Activated CD4-positive, alpha-beta T cell treated with anti-CD3 and anti-CD28 coated beads, Interleukin-2, amount 50 U/mL, for 24 hours (primary cell): ENCODE data around the gene C18orf63.
"Not testable (repeated sequence)": the region's sequence is repeated elsewhere in the genome, so short reads cannot be mapped to it uniquely, and the experiment has no call there.

Source experiments
- DNase-seq, 2 donors: peaks; one replicate each; pipeline ENCODE4 v3.0.0-alpha.2; 2020; ENCODE audit warnings: low read depth in 1 of 2, low spot score in 1 of 2

The C18orf63 gene

DNA sequence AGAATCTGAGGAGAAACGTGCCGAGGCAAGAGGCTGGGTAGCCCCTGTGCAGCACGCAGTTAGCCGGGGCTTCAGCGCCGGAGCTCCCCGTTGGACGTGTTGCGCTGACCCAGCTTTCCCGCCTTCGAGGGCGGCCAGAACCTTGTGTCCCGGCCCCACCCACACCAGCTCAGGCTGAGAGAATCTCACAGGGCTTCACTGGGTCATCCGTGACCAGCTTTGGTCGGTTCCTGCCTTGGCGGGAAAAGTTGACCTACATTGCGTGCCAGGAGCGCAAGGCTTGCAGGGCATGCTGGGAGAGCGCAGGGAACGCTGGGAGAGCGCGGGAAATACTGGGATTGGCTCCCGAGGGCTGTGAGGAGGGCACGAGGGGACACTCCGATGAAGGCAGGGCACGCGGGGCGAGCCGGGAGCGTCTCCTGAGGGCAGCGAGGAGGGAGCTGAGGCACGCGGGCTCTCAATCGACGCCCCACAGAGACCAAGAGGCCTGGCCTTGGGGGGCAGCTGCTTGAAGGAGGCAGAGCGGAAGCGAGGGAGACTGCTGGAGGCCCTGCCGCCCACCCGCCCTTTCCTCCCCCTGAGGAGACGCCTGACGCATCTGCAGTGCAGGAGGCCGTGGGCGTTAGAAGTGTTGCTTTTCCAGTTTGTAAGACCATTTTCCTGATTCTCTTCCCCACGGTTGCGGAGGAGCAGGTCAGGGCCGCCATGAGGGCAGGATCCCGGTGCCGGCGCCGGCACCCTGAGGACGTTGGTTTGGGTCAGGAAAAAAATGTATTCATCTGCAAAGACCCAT is at the start of gene C18orf63:
Gene C18orf63, plus strand, starts transcription at position 376 of the 793 bp plus-strand sequence. CDS start 2,027 bp downstream, outside the sequence.
- DNase-seq = no peak

DNA sequence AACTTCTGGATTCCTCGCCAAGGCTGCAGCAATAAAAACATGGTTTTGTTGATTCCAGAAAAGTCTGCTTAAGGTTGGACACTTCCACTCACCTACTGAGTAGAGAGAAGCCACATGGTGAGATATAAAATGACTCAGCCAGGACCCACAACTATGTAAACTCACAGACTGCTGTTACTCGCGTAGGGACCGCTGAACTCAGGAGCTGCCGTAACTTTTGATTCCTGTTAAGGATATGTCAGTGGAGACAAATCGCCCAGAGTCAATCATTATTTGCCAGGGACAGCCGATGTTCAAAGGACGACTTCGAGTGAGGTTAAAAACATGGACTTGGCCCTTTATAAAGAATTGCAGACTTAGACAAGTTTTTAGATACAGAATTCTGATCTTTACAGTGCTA is 49.5 kb upstream of the C18orf63 start:
- DNase-seq = no peak

DNA sequence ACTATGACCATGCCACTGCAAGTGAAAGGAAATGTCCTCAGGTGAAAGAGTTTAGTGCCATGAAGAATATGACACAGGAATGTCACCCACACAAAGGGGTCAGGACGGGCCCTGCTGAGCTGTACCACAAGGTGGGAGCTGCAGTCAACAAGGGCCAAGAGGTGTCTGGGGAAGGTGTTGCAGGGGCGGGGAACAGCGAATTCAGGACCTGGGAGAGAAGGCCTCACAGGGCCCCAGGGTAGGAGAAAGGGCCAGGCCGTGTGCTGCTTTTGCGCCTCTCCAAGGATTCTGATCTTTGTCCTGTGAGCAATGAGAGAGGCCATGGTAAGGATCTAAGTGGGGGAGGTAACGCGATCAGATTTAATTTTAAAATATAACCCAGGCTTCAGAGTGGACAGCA is 47.5 kb upstream of the C18orf63 start:
- DNase-seq = no peak

DNA sequence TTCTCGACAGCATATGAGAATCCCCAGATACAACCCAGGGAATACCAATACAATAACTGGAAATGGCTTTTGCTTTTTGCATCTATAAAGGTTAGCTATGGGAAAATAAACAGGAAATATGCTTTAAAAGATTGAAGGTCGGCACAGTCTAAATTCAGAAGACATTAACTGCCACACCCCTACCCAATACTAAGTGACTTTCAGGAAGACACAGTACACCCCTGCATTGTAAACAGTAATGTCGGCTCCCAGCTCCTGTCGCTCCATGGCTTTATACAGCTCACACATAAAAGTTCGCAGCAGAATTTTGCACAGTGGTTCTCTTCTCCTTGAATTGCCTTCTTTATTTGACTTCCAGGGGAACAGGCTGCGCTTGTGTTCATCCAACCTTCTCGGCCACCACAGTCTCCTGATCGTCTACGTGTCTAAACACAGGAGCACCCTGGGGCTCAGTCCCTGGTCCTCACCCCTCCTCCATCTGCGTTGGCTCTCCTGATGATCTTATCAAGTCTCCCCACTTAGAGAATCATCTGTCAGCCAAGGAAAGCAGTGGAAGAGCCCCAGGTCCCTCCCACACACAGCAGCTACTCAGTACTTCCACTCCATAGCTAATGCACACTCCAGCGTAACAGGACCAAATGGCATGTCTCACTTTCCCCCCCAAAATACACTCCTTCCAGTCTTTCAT is 46.6 kb upstream of the C18orf63 start:
- DNase-seq = no peak

DNA sequence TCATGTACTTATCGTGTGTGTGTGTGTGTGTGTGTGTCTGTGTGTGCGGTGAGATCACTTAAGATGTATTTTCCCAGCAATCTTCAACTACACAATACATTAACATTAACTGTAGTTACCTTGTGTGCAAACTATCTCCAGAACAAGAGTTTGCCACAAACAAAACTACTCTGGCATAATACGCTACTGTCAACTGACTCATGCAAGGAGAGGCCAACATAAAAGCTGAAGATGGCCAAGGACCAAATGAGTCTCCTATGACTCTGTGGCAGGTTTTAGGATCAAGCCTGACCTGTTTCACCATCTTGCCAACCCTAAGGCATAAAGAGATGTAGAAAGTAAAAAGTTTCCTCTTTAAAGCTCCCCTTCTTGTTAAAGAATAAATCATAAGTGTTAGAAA is 44.0 kb upstream of the C18orf63 start:
- DNase-seq = no peak

DNA sequence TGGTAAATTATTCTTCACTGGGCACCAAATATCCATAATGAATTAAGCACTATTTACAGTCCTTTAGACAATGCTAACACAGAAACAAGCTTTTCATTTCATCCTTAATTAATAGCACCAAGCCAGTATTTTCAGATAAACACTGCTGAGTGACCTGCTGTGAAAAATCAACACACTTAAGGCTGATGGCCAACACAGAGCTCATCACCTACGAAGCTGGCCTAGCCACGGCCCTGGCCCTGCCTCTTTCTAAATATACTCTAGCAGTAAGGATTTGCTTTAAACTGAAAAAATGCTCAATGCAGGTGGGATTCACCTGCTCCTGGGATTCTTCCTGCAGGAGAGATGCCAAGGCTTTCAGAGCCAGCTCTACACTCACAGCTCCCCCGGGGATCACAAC is 42.2 kb upstream of the C18orf63 start:
- no peak for DNase-seq

DNA sequence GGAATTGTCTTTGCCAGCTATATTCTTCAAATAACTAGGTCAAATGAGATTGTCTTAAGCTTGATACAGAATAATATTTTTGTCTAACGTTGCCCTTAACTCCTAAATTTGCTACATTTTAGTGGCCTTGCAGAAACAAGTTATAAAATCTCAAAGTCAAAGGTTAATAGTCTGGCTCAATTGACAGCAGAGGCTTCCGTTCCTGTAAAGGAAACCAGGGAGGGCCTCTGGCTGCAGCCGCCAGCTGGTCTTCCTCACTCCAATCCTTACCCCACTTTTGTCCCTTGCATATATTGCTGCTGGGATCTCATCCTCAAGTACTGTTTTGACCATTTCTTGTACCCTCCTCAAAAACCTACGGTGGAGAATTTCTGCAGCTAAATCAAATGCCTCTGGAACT is 40.9 kb upstream of the C18orf63 start:
- no peak for DNase-seq

DNA sequence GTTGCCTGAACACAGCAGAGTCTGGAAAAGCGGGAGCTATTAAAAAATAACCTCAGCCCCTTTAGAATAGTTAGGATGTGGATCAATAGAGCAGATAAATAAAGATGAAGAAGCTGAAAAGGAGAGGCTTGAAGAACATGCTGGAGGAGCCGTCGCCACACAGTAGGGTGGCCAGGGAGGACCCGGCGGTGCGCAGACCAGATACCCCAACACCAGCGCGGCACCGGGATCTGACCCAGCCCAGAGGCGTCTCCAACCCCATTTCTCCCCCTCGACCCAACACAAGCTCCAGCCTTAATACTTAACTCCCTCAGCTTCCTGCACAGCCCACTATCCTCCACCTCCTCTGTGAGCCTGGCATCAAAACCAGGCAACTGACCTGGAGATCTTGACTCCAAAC is 39.9 kb upstream of the C18orf63 start:
- DNase-seq = no peak

DNA sequence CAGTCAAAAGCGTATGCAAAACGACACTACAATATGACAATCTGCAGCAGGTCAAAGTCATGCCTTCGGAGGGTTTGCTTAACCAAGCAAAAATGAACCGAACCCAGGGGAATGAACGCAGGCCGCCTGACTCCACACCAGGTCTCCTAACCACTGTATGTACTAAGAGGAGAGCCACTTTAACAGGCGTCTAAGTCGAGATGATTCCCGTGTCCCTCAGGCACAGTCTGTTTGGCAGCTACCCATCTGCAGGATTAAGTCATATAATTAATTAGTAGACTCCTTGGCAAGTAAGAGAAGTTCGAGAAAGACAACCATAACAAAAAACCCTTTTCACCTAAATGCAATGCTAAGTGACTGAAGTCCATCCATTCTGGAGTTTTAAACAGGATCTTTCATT is 39.0 kb upstream of the C18orf63 start:
- DNase-seq = no peak

DNA sequence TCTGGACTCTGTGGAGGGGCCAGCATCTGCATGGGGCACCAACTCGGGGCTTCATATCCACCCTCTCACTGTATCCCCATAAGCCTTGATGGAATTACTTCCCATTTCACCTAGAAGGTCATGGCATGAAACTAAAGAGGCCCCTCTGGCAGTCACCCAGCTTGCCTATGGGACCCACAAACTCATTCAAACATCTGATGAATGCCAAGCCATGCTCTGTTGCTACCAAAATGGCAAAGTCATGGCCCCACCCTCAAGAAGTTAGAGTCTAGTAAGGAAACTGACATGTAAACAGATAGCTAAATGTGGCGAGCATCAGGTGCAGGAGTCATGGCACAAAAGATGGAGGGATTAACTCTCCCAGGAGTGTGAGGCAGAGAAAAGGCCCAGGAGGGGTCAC is 38.3 kb upstream of the C18orf63 start:
- DNase-seq = no peak

DNA sequence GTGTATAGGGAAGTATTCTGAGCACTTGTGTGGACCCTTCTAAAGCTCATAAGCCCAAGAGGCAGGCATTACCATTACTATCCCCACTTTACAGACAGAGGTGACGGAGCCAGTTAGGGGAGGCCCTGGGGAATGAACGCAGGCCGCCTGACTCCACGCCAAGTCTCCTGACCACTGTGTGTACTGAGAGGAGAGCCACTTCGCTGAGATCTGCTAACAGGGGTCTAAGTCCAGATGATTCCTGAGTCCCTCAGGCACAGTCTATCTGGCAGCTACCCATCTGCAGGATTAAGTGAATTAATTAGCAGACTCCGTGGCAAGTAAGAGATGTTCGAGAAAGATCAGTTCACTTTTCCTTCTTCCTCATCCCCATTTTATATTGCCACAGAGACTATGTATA is 37.6 kb upstream of the C18orf63 start:
- no peak for DNase-seq

DNA sequence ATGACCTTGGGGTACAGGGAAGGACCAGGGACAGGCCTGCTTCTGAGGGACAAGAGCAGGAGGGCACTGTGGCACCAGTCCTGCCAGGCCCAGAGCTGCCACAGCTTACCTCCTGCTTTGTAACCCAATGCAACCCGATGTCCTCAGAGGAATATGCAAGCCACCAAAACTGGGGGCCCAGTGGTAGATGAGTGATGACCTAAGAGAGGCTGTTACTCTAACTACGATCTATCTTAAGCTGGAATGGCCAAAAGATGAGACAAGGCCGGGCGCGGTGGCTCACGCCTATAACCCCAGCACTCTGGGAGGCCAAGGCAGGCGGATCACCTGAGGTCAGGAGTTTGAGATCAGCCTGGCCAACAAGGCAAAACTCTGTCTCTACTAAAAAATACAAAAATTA is 36.7 kb upstream of the C18orf63 start:
- DNase-seq = no peak

DNA sequence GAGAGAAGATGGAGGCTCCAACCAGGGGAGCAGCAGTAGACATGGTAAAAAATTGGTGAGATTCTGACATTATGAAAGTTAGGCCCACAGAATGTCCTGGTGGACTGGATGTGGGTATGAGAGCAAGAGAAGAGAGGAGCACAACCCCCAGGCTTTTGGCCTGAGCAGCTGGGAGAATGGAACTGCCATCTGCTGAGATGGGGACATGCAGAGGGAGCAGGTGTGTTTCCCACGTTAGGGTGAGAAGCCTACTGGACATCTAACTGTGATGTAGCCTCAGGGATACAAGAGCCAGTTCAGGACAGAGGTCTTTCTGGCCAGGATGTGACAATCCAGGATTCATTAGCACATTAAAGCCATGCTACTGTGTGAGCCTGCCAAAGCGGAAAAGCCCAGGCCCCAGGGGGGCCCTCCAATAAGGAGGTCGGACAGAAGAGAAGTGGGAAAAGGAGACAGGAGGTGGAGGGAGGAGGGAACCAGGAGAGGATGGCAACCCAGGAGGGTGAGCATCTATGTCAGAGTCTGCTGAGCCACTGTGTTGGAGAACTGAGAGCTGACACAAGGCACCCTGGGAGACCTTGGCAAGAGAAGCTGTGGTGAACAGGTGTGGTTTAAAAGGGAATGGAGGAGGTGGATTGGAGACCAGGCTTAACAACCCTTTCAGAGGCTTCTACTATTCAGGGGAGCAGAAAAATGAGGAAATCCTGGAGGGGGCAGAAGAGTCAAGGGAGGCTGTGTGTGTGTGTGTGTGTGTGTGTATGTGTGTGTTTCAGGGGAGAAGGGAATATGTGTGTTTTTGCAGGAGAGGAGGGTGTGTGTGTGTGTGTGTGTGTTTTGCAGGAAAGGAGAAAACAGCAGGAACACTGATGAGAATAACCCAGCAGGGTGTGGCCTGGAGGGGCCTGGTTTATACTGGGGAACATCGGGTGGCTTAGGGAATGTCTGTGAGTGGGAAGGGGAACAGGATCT is 34.3 kb upstream of the C18orf63 start:
- no peak for DNase-seq

DNA sequence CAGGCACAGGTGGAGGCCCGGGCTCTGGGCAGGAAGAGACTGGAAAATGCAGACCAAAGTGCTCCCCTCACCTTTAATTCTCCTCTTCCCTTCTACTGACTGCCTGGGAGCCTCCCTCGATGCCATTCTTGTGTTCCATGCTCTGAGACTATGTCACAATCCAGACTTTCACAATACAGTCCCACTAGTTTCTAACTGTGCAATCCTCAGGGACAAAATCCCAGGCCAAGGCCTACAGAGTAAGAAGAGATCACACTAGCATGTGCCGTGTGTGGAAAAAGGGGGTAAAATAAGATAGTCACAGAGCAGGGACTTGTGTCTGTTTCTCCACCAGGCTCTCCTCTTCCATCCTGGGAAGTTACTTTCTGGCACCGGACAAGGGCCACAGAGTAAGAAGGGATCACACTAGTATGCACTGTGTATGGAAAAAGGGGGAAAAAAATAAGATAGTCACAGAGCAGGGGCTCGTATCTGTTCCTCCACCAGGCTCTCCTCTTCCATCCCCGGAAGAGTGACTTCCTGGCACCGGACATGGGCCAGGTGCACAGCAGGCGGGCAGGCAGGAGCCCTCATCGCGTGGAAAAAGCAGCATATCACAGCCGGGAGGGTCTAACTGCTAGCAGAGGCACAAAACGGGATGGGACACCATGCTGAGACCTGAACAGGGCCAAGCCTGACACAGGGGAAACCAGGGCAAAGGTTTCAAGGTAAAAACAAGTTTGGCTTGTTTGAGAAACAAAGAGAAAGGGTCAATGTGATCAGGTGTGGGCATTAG is 33.5 kb upstream of the C18orf63 start:
- DNase-seq = no peak

DNA sequence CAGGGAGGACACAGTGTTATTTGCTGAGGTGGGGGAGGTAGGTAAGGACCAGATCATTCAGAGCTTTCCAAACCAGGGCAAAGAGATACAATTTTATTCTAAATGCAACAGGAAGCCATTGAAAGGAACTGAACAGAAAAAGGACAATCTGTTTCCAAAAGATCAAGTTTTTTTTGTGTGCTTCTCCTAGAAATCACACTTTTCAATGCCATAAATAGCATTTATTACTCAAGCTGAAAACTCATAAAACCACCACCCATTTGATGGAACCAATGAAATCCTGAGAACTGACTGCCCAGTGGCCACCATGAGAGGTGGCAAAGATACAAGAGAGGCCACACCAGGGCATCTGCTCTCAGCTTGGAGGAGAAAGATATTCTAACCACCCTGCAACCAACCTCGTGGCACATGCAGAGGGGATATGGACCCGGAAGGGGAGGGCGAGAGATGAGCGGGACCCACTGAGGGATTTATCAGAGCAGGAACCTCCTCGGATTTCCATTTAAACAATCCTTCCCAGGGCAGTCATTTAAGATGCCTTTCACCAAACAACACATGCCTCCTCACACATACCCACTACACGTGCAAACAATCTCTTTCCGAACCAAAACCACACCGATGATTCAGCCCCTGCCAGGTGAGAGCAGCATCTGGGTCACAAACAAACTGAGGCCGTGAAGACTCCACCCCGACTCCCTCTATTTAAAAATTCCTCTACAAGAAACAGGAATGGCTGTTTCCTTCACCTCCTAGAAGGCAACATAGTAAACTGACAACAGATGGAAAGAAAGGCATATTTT is 32.7 kb upstream of the C18orf63 start:
- DNase-seq = no peak

DNA sequence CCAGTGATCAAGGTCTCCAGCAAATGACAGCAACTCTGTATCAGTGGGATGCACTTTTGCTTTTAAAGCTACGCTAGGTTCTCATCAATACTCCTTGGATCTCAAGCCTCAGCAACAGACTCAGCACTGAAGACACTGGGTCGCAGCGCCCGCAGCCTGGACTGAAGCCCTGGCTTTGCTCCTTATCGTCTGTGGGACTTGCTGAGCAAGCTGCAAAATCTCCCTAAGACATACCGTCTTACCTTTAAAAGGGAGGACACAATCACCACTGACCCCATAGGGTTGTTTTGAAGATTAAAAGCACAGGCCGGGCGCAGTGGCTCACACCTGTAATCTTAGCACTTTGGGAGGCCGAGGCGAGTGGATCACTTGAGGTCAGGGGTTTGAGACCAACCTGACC is 32.0 kb upstream of the C18orf63 start:
- DNase-seq = no peak

DNA sequence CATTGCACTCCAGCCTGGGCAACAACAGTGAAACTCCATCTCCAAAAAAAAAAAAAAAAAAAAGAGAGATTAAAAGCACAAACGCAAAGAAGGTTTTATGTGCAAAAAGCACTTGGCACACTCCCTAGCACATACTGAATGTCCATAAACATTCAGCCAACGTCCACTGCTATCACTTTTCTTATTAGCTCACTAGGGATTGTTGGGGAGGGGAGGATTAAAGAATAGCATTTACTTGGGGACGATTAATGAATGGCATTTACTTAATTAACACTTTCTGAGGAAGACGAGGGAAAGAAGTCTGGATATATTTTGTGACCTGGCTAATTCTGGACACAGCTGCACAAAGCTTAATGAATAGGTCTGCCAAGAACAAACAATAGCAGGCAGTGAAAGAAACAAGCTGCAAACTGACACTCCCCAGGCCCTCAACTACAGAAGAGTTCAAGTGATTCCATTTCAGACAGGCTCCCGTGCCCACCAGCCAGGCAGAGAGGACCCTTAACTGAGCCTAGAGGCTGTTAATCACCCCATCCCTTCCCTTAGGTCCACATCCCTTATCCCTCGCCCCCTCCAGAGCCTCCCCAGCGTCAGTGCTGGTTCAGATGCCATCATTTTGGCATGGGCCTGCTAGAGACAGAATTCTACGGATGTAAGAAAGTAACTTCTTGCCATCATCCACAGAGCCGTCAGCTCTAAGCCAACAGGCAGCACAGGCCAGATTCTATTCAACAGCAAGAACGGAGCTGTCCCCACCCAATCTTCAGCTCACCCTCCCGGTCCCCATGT is 31.3 kb upstream of the C18orf63 start:
- no peak for DNase-seq

DNA sequence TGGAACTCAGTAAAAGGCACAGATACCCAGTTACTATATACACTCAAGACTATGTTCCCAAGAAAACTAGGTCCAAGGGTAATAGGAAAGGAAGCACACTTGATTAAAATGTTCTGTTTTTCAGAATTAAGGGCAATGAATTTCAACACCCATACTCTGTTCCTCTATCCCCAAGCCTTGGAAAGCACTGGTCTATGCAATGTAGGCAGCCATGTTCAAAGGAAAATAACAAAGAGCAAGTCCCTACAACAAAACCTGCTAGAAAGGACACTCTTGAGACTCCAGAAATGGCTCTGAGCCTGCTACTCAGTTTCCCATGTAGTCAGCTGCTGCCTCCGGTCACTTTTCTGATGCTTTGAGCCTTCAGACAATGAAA is 30.7 kb upstream of the C18orf63 start:
- DNase-seq = no peak

DNA sequence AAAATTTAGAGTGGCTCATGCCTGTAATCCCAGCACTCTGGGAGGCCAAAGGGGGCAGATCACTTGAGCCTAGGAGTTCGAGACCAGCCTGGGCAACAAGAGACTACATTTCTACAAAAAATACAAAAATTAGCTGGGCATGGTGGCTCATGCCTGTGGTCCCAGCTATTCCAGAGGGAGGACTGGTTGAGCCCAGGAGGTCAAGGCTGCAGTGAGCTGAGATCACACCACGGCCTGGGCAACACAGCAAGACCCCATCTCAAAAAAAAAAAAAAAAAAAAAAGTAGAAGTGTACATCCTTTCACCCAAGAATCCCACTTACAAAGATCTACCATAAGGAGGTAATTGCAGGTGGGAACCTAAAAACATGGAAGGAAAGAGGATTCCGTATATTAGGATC is 30.1 kb upstream of the C18orf63 start:
- DNase-seq = not testable (repeated sequence)
